Right atrium auricular region (tissue), 2 donors: ENCODE measurements around the gene C19orf53. TPM values are rescaled to one million over a fixed set of nuclear protein-coding genes. Genes with fewer than 3 reads are reported as not detected.

Experiments
- DNase-seq: peaks from one replicate; pipeline ENCODE4 v3.0.0-alpha.2; 2019; ENCODE audit warnings: low spot score
- H3K27ac ChIP-seq, 2 donors: fragments of 200-600 bp; sonication (generic); 1 replicate in 1 of 2; 2 replicates in 1 of 2; pipeline ENCODE4 v1.5.1; 2016 to 2019
- H3K27me3 ChIP-seq, 2 donors: fragments of 200-600 bp; sonication (generic); one replicate each; pipeline versions ENCODE4 v1.5.1 to v1.6.0; 2017 to 2019
- H3K36me3 ChIP-seq: fragments of 200-600 bp; sonication (generic); one replicate; pipeline ENCODE4 v1.5.1; 2016
- H3K4me1 ChIP-seq, 2 donors: fragments of 200-600 bp; sonication (generic); one replicate each; pipeline versions ENCODE4 v1.5.1 to v1.6.0; 2017 to 2019
- H3K4me3 ChIP-seq, 2 donors: fragments of 200-600 bp; sonication (generic); 1 replicate in 1 of 2; 2 replicates in 1 of 2; pipeline ENCODE4 v1.5.1; 2017 to 2019; ENCODE audit warnings: mild to moderate bottlenecking in 1 of 2, moderate library complexity in 1 of 2
- H3K9me3 ChIP-seq, 2 donors: fragments of 200-600 bp; sonication (generic); one replicate each; pipeline ENCODE4 v1.5.1; 2019
- total RNA-seq, 2 donors: library from RNA; depleted of rRNA; stranded (reverse); fragments of >200 nt; gene quantifications; one replicate each; pipeline ENCODE4 v1.1.0, GENCODE V29; 2016
- TF ChIP-seq, protein P1 (sequence below), 2 donors: fragments of 200-600 bp; sonication (generic); IDR thresholded peaks; one replicate each; pipeline ENCODE4 v1.5.1; 2019; ENCODE audit warnings: antibody characterized with exemption in 2 of 2

Gene C19orf53
- 100 to 1,000 TPM; 272 to 304 TPM for total RNA-seq

GRCh38 chr19:13774217-13775191 lies at the start of gene C19orf53:
C19orf53 (plus strand) TSS chr19:13774456; CDS start chr19:13774478, 22 bp downstream.
- Histone ChIP-seq H3K27me3 (no peaks in the 10 kb centered on the region), H3K4me3 (peak within 1 kb of the TSS; percentile 88 to 99), H3K27ac (peak within 1 kb of the TSS; percentile 91 to 96), H3K4me1 (peaks cover 0 to 18% of the 10 kb centered on the region in 2 donors), H3K36me3 (peaks cover 31% of the 10 kb centered on the region), H3K9me3 (no peaks in the 10 kb centered on the region)
- DNase-seq, result peak; percentile 91
- TF ChIP-seq, protein P1, sequence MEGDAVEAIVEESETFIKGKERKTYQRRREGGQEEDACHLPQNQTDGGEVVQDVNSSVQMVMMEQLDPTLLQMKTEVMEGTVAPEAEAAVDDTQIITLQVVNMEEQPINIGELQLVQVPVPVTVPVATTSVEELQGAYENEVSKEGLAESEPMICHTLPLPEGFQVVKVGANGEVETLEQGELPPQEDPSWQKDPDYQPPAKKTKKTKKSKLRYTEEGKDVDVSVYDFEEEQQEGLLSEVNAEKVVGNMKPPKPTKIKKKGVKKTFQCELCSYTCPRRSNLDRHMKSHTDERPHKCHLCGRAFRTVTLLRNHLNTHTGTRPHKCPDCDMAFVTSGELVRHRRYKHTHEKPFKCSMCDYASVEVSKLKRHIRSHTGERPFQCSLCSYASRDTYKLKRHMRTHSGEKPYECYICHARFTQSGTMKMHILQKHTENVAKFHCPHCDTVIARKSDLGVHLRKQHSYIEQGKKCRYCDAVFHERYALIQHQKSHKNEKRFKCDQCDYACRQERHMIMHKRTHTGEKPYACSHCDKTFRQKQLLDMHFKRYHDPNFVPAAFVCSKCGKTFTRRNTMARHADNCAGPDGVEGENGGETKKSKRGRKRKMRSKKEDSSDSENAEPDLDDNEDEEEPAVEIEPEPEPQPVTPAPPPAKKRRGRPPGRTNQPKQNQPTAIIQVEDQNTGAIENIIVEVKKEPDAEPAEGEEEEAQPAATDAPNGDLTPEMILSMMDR (IDR thresholded peaks at IDR 0.05), result no peak

DNA sequence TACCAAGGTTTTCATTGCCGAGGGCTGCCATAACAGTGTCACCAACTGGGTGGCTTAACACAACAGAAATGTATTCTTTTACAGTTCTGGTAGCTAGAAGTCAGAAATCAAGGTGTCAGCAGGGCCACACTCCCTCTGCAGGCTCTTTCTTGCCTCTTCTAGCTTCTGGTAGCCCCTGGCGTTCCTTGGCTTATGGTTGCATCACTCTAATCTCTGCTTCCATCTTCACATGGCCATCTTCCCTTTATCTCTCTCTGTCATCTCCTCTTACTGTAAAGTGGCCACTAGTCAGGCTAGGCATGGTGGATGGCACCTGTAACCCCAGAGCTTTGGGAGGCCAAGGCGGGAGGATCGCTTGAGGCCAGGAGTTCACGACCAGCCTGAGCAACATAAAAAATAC lies 47.9 kb upstream of the C19orf53 start:
- Histone ChIP-seq H3K4me3 (no peak overlapping the region), H3K36me3 (no peaks in the 10 kb centered on the region), H3K27ac (no peak overlapping the region), H3K27me3 (no peaks in the 10 kb centered on the region), H3K4me1 (peaks cover 0 to 12% of the 10 kb centered on the region in 2 donors), H3K9me3 (no peaks in the 10 kb centered on the region)
- no peak for DNase-seq
- TF ChIP-seq, protein P1 (IDR thresholded peaks at IDR 0.05), result no peak

DNA sequence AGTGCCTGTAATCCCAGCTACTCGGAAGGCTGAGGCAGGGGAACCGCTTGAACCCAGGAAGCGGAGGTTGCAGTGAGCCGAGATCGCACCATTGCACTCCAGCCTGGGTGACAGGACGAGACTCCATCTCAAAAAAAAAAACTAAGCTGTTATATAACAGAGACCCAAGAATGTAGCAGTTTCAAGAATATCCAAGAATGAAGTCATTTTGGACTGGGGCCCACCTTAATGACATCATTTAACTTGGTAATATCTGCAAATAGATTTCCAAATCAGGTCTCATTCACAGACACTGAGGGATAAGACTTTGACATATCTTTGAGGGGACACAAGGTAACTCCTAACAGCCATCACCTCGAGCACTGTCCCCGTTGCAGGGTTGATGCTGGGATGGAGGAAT lies 46.5 kb upstream of the C19orf53 start:
- H3K27ac ChIP-seq, result no peak overlapping the region
- TF ChIP-seq, protein P1 (IDR thresholded peaks at IDR 0.05), result no peak
- no peaks in the 10 kb centered on the region for H3K36me3 ChIP-seq
- DNase-seq, result no peak
- no peaks in the 10 kb centered on the region for H3K9me3 ChIP-seq
- no peak overlapping the region for H3K4me3 ChIP-seq
- no peaks in the 10 kb centered on the region for H3K27me3 ChIP-seq
- peaks cover 0 to 21% of the 10 kb centered on the region in 2 donors for H3K4me1 ChIP-seq

DNA sequence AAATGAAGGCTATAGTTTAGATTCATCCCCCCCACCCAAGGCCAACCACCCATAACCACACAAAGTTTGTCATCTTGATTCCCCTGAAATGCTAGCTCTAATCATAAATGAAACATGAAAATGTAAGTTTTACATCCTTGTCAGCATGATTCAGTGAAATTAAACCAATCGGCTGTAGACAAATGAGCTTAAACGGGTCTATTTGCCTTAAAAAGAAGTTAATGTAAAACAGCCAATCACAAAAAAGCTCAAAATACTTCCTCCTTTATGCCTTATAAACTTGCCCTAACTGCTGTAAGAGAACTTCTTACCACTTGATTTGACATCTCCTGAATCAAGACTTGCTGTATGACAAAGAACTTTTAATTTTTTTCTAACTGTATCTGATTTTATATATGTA lies 44.4 kb upstream of the C19orf53 start:
- no peak overlapping the region for H3K27ac ChIP-seq
- TF ChIP-seq, protein P1 (IDR thresholded peaks at IDR 0.05), result no peak
- H3K27me3 ChIP-seq, result no peaks in the 10 kb centered on the region
- peaks cover 0 to 21% of the 10 kb centered on the region in 2 donors for H3K4me1 ChIP-seq
- no peaks in the 10 kb centered on the region for H3K9me3 ChIP-seq
- no peaks in the 10 kb centered on the region for H3K36me3 ChIP-seq
- no peak overlapping the region for H3K4me3 ChIP-seq
- DNase-seq, result no peak

GRCh38 chr19:13731147-13731964 lies 42.9 kb upstream of the C19orf53 start:
- Histone ChIP-seq H3K36me3 (no peaks in the 10 kb centered on the region), H3K9me3 (no peaks in the 10 kb centered on the region), H3K4me1 (peaks cover 0 to 21% of the 10 kb centered on the region in 2 donors), H3K27me3 (no peaks in the 10 kb centered on the region), H3K4me3 (peak overlapping the region; percentile 37 to 61), H3K27ac (peak overlapping the region; percentile 84 to 89)
- TF ChIP-seq, protein P1 (IDR thresholded peaks at IDR 0.05), result no peak
- DNase-seq, result peak; percentile 93
